Kidney glomerular epithelial cell (primary cell): Measurements from ENCODE around the gene LIMCH1.

Experiments used
- DNase-seq: peaks from one replicate; lab custom pipeline; 2025; lab: John Stamatoyannopoulos, UW

LIMCH1 gene

GRCh38 chr4:41528512-41529205 is 9.3 kb upstream of the LIMCH1 start:
- DNase-seq, result no peak

GRCh38 chr4:41530741-41531140 is 7.2 kb upstream of the LIMCH1 start:
- DNase-seq, result no peak

- no peak for DNase-seq
Measured at GRCh38 chr4:41532336-41532735, 5.6 kb upstream of the LIMCH1 start.

GRCh38 chr4:41532882-41533281 is 5.1 kb upstream of the LIMCH1 start:
- no peak for DNase-seq

GRCh38 chr4:41533680-41534079 is 4.3 kb upstream of the LIMCH1 start:
- no peak for DNase-seq

GRCh38 chr4:41534404-41534803 is 3.6 kb upstream of the LIMCH1 start:
- DNase-seq, result no peak

GRCh38 chr4:41535911-41536371 is 2.0 kb upstream of the LIMCH1 start:
- DNase-seq, result no peak

- no peak for DNase-seq
Measured at GRCh38 chr4:41537292-41537890, 566 bp upstream of the LIMCH1 start.

GRCh38 chr4:41538887-41539498 is 1.0 kb downstream of the LIMCH1 start:
- no peak for DNase-seq

- DNase-seq, result no peak
Measured at GRCh38 chr4:41539711-41540110, 1.8 kb downstream of the LIMCH1 start.

GRCh38 chr4:41540687-41541086 is 2.7 kb downstream of the LIMCH1 start:
- no peak for DNase-seq

GRCh38 chr4:41541687-41542094 is 3.7 kb downstream of the LIMCH1 start:
- DNase-seq, result no peak

- DNase-seq, result no peak
Measured at GRCh38 chr4:41542526-41543275, 4.7 kb downstream of the LIMCH1 start.

GRCh38 chr4:41545238-41545637 is 7.3 kb downstream of the LIMCH1 start:
- DNase-seq, result no peak

- DNase-seq, result no peak
Measured at GRCh38 chr4:41546638-41547037, 8.7 kb downstream of the LIMCH1 start.

- no peak for DNase-seq
Measured at GRCh38 chr4:41548305-41548880, 10.4 kb downstream of the LIMCH1 start.

- no peak for DNase-seq
Measured at GRCh38 chr4:41549478-41549877, 11.5 kb downstream of the LIMCH1 start.

- DNase-seq, result no peak
Measured at GRCh38 chr4:41550308-41550707, 12.4 kb downstream of the LIMCH1 start.

GRCh38 chr4:41551536-41551935 is 13.6 kb downstream of the LIMCH1 start:
- no peak for DNase-seq

- DNase-seq, result no peak
Measured at GRCh38 chr4:41554905-41555304, 16.9 kb downstream of the LIMCH1 start.

- DNase-seq, result no peak
Measured at GRCh38 chr4:41556526-41556925, 18.6 kb downstream of the LIMCH1 start.

GRCh38 chr4:41559940-41560516 is 22.1 kb downstream of the LIMCH1 start:
- DNase-seq, result no peak
